GM10248 (cell line): ENCODE data around the gene ELOB.

Experiments
- CTCF ChIA-PET: fragments of 300-600 bp; sonication (Branson Sonifier 250); formaldehyde crosslinking; extraction: SDS; loops from one replicate; lab custom pipeline; 2021; ENCODE audit warnings: antibody characterized with exemption; lab: Yijun Ruan, JAX
- POLR2A ChIA-PET: fragments of 350-650 bp; sonication (Branson Sonifier 250); formaldehyde crosslinking; extraction: SDS; loops from one replicate; lab custom pipeline; 2020; ENCODE audit warnings: antibody characterized with exemption; lab: Yijun Ruan, JAX
- DNase-seq: peaks from one replicate; pipeline ENCODE4 v3.0.0; 2012; ENCODE audit errors: extremely low spot score
- TF ChIP-seq, protein P1 (sequence below): IDR thresholded peaks from 2 replicates; pipeline ENCODE4 v1.5.1; 2012; ENCODE audit warnings: mild to moderate bottlenecking, low read depth; ENCODE audit errors: extremely low read depth, missing control alignments, control extremely low read depth

Gene ELOB

DNA sequence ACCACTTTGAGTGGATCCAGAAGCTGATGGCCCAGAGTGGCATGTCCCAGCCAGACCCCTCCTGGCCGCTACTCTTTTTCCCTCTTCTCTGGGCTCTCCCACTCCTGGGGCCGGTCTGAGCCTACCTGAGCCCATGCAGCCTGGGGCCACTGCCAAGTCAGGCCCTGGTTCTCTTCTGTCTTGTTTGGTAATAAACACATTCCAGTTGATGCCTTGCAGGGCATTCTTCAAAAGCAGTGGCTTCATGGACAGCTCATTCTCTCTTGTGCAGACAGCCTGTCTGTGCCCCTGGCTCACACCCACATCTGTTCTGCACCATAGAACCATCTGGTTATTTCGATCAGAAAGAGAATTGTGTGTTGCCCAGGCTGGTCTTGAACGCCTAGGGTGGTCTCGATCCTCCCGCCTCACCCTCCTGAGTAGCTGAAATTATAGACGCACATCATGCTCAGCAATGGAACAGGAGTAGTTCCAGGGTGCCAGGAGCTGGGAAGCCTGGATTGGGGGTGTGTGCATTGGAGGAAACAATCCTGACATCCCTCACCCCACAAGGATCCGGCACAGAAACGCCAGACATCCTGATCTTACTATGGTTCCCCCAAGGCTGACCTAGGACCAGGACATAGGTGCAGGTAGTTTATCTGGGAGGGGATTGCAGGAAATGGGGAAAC is 44.5 kb upstream of the ELOB start:
- TF ChIP-seq, protein P1, sequence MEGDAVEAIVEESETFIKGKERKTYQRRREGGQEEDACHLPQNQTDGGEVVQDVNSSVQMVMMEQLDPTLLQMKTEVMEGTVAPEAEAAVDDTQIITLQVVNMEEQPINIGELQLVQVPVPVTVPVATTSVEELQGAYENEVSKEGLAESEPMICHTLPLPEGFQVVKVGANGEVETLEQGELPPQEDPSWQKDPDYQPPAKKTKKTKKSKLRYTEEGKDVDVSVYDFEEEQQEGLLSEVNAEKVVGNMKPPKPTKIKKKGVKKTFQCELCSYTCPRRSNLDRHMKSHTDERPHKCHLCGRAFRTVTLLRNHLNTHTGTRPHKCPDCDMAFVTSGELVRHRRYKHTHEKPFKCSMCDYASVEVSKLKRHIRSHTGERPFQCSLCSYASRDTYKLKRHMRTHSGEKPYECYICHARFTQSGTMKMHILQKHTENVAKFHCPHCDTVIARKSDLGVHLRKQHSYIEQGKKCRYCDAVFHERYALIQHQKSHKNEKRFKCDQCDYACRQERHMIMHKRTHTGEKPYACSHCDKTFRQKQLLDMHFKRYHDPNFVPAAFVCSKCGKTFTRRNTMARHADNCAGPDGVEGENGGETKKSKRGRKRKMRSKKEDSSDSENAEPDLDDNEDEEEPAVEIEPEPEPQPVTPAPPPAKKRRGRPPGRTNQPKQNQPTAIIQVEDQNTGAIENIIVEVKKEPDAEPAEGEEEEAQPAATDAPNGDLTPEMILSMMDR: no peak
- ChIA-PET CTCF (interaction anchor here (1.7 to 4.5 kb wide), 2 partner anchors 11 to 18 kb away, joined by 5 to 18 read pairs; no protein-coding TSS in a partner anchor), POLR2A (no interaction called here)
- DNase-seq: no peak

DNA sequence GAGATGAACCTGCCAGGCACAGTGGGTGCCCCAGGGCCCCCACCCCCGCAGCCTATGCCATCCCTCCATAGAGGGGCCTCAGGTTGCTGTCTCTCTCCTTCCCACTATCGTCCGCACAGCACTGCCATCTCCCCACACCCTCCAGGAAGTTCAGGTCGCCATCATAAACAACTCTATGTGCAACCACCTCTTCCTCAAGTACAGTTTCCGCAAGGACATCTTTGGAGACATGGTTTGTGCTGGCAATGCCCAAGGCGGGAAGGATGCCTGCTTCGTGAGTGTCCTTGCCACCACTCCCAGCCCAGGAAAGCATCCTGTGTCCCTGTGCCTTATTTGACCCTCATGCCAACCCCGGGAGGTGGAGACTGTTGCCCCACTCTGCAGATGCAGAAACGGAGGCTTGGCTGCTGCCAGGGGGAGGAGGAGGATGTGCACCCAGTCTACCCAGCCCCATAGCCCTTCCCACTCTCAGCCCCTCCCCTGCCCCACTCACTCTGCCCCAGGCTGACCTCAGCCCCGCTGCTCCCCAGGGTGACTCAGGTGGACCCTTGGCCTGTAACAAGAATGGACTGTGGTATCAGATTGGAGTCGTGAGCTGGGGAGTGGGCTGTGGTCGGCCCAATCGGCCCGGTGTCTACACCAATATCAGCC is 43.9 kb upstream of the ELOB start:
- ChIA-PET CTCF (interaction anchor here (1.7 to 4.5 kb wide), 2 partner anchors 10 to 18 kb away, joined by 5 to 18 read pairs; no protein-coding TSS in a partner anchor), POLR2A (no interaction called here)
- TF ChIP-seq, protein P1: no peak
- DNase-seq: no peak

DNA sequence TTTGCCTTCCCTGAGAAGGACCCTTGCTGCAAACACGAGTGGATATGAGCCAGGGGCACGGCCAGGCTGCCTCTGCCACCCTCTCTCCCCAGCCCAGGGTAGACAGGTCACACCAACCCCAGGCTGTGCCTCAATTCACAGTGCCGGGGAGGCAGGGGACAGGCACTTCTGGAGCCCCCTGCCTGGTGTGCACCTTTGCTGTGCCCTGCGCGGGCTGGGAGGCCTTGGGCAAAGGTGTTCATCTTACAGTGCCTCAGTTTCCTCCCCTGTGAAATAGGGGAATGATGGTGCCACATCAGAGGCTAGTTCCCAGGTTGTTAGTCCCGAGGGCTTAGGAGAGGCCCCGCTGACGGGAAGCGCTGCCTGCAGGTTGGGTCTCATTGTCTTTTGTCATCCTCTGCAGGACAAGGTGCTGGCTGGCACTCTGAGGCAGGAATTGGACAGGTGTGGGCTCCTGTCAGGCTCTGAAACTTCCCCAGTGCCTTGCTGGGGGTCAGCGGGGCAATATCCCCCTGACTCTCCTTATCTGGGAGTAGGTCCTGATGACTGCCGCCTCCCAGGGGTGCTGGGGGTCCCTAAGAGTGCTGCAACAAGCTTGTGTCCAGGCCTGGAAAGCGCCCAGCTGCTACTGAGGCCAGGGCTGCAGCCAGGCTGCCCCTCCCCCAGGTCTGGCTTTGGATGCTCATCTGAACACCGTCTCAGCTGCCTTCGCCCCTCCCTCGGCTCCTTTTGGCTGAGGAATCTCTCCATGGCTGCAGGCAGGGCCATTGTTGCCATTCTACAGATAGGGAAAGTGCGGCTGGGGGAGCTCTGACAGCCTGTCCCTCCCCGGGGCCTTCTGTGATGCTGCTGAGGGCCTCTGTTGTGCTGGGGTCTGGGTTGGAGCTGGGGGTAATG is 43.1 kb upstream of the ELOB start:
- TF ChIP-seq, protein P1: no peak
- no peak for DNase-seq
- POLR2A ChIA-PET: no interaction called here
- CTCF ChIA-PET: interaction anchor here (4.5 kb wide), 1 partner anchor 19 kb away, joined by 18 read pairs; no protein-coding TSS in a partner anchor

DNA sequence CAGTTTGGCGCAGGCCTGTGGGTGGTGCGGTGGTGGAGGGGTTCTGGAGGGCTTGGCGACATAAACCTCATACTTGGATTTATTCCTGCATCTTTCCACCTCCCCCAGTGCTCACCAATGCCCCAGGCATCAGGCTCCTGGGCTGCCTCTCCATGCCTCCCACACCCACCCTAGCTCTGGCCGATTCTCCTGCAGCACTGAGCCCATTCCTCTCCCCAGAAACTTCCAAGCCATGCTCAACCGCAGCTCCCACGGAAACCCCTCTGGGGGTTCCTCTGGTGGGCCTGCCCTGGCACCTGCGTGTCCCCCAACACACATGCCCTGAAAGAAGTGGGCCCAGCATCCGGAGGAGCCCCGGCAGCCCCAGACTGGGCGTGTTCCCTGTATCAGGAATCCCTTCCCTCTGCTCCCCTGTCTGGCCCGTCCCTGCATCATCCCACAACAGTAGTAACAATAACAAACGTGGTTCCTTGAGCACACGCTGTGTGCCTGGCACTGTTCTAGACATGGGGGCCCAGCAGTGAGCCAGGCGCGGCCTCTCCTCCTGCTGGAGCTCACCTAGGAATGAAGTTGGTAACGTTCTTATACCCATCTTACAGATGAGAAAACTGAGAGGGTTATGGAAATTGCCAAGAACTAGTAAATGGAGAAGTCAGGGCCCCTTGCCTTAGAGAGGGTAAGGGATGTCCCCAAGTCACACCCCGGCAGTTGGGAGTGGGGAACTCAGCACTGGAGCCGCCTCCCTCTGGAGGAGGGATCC is 42.3 kb upstream of the ELOB start:
- ChIA-PET POLR2A (no interaction called here), CTCF (no interaction called here)
- no peak for DNase-seq
- TF ChIP-seq, protein P1: no peak

DNA sequence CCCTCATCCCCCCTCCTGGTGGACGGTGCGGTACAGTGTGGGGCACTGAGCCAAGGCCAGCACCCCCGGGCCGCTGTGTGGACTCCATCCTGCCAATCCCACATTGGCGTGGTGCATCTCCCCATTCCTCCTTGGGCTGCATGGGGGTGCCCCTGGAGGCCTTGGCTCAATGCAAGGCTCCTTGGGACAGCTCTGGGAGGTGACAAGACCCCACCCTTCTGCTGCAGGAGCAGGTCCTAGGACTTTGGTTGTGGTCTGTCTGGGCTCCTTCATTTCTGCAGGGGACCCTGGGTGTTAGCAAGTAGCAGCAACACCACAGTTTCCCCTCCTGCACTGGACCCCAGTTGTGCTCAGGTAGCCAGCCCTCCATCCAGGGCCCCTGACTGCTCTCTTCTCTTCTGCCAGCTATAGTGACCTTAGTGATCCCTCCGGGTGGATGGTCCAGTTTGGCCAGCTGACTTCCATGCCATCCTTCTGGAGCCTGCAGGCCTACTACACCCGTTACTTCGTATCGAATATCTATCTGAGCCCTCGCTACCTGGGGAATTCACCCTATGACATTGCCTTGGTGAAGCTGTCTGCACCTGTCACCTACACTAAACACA is 41.3 kb upstream of the ELOB start:
- CTCF ChIA-PET: no interaction called here
- TF ChIP-seq, protein P1: no peak
- POLR2A ChIA-PET: no interaction called here
- DNase-seq: no peak
